A673 (cell line): ENCODE results near the gene ZNF891. TPM values are rescaled to one million over a fixed set of nuclear protein-coding genes. Genes with fewer than 3 reads are reported as not detected.

ENCODE experiments used
- Bru-seq: library from RNA; stranded (reverse); fragments of 400-500 nt; gene quantifications from one replicate; lab custom pipeline; 2021; lab: Mats Ljungman, UMichigan
- BruChase-seq, 2 experiments: library from RNA; stranded (reverse); fragments of 400-500 nt; gene quantifications; one replicate each; lab custom pipeline; 2021; lab: Mats Ljungman, UMichigan
- BruUV-seq: library from RNA; stranded (reverse); fragments of 400-500 nt; replicated peaks from 2 replicates; lab custom pipeline; 2021; lab: Mats Ljungman, UMichigan
- CTCF ChIA-PET: fragments of 300-600 bp; sonication (Branson Sonifier 250); formaldehyde crosslinking; loops from one replicate; lab custom pipeline; 2022; ENCODE audit warnings: antibody characterized with exemption; lab: Charles Lee
- POLR2A ChIA-PET: fragments of 300-600 bp; sonication (Branson Sonifier 250); formaldehyde crosslinking; loops from one replicate; lab custom pipeline; 2022; ENCODE audit warnings: antibody characterized with exemption; ENCODE audit not compliant: low non-redundant PET; lab: Charles Lee
- DNase-seq: peaks from one replicate; pipeline ENCODE4 v3.0.0-alpha.2; 2015; ENCODE audit warnings: low spot score
- H3K27ac ChIP-seq: fragments of 200-600 bp; sonication (generic); 2 replicates; pipeline ENCODE4 v1.5.1; 2016; ENCODE audit warnings: mixed run types, low read depth, mild to moderate bottlenecking, mixed read lengths, antibody characterized with exemption, low read length; ENCODE audit not compliant: poor library complexity, severe bottlenecking
- H3K27me3 ChIP-seq: fragments of 200-600 bp; sonication (generic); replicated peaks from 2 replicates; pipeline ENCODE4 v1.6.1; 2017; ENCODE audit warnings: mixed run types, low read depth, mild to moderate bottlenecking, mixed read lengths, antibody characterized with exemption, low read length; ENCODE audit not compliant: insufficient read depth, poor library complexity
- H3K36me3 ChIP-seq: fragments of 200-600 bp; sonication (generic); 2 replicates; pipeline ENCODE4 v1.6.1; 2016; ENCODE audit warnings: mixed run types, mild to moderate bottlenecking, mixed read lengths, antibody characterized with exemption, low read length; ENCODE audit not compliant: insufficient read depth, poor library complexity, severe bottlenecking
- H3K4me1 ChIP-seq: fragments of 200-600 bp; sonication (generic); 2 replicates; pipeline ENCODE4 v1.6.1; 2017; ENCODE audit warnings: mixed run types, mild to moderate bottlenecking, mixed read lengths, antibody characterized with exemption, low read length; ENCODE audit not compliant: insufficient read depth, poor library complexity, severe bottlenecking
- H3K4me3 ChIP-seq: fragments of 200-600 bp; sonication (generic); 2 replicates; pipeline ENCODE4 v1.5.1; 2016; ENCODE audit warnings: low read depth, mixed run types, mild to moderate bottlenecking, mixed read lengths, low read length; ENCODE audit not compliant: poor library complexity, severe bottlenecking
- H3K9me3 ChIP-seq: fragments of 200-600 bp; sonication (generic); 2 replicates; pipeline ENCODE4 v1.6.1; 2016; ENCODE audit warnings: mixed run types, low read depth, mild to moderate bottlenecking, mixed read lengths, antibody characterized with exemption, low read length; ENCODE audit not compliant: poor library complexity, severe bottlenecking
- CTCF ChIP-seq: fragments of 300-800, 200-600 bp; sonication (generic); conservative IDR thresholded peaks from 2 replicates; pipeline ENCODE4 v1.5.1; 2017; ENCODE audit warnings: low read depth, mild to moderate bottlenecking, antibody characterized with exemption, low read length, moderate library complexity, mixed read lengths
- EZH2 ChIP-seq: fragments of 200-600 bp; sonication (generic); IDR thresholded peaks from 2 replicates; pipeline ENCODE4 v1.6.1; 2017; ENCODE audit warnings: borderline replicate concordance, low read depth, mild to moderate bottlenecking, mixed read lengths, antibody characterized with exemption, low read length; ENCODE audit not compliant: poor library complexity, severe bottlenecking
- intact Hi-C: fragments of 100-400 bp; cut with micrococcal nuclease; formaldehyde crosslinking; loops from one replicate; pipeline ENCODE4 v1.10.0; 2022; ENCODE audit not compliant: unreplicated experiment
- long read RNA-seq: library from polyadenylated mRNA; stranded (forward); transcript quantifications from one replicate; pipeline ENCODE4 v2.0.0, GENCODE V29; 2022
- total RNA-seq: library from RNA; stranded (reverse); gene quantifications from 2 replicates; pipeline ENCODE4 v1.2.3, GENCODE V29; 2021

Gene ZNF891
- 2.9 TPM in 2 replicates for total RNA-seq
- percentile 76 among the genes with signal in this experiment for Bru-seq, nascent RNA
- BruChase-seq, experiment 1, labeled RNA remaining after a 2-hour chase, result percentile 86 among the genes with signal in this experiment
- BruChase-seq, experiment 2, labeled RNA remaining after a 6-hour chase, result percentile 81 among the genes with signal in this experiment
- long read RNA-seq, full-length matches to known transcripts, result 4 of 6 reads
- long read RNA-seq, partial matches to known transcripts, result 0 of 6 reads
- long read RNA-seq, other reads (novel, unspliced or antisense), result 2 of 6 reads

DNA sequence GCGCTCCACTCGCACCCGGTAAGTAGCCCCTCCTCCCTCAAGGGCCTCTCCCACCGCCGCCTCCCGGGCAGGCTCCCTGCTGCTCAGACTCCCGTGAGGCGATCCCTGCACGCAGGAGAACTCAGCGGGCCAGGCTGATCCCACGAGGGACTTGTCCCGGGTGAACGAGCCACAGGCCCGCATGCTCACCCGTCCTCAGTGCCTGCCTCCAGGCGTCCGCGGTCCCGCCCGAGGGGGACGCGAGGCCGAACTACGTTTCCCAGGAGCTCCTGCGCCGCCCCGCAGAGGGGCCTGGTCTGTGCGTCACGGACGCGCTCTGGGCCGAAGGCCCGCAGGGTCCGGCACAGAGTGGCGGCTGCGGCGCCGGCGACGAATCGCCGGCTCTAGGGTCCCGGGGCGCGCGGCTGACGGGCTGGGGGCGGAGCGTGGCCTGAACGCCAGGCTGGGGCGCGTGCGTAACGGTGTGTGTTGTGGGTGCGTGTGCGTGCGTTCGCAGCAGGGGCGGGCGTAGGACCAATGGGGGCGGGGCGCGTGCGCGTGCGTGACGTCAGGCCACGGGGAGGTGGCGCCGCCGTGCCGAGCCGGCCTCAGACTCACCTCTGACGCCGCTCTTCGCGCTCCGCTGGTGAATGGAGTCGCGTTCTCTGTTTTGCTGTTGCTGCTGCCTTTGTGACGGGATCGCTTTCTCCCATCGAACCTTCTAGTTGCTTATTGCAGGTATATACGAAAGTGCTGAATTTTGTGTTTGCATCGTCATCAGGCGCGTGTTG is at the start of gene ZNF891, which contains the start of gene ZNF10:
Gene ZNF891, minus strand, starts transcription at position 237 of the 770 bp plus-strand sequence. CDS start 8,356 bp downstream, outside the sequence.
Gene ZNF10, plus strand, starts transcription at position 590 of the 770 bp plus-strand sequence. CDS start 13,866 bp downstream, outside the sequence.
- TF ChIP-seq EZH2, result no peak
- no peak for TF ChIP-seq CTCF
- DNase-seq, result peak; percentile 95
- intact Hi-C loops, result loop anchor here (2.0 kb wide), 1 partner anchor 49 kb away; the partner anchor contains the start of gene ZNF140
- peak within 1 kb of the TSS; percentile 91 for H3K27ac ChIP-seq
- BruUV-seq, result no TSS peak
- peak within 1 kb of the TSS; percentile 73 for H3K4me3 ChIP-seq
- H3K36me3 ChIP-seq, result peaks cover 24% of the 10 kb centered on the region
- H3K4me1 ChIP-seq, result no peaks in the 10 kb centered on the region
- H3K9me3 ChIP-seq, result peaks cover 68% of the 10 kb centered on the region
- H3K27me3 ChIP-seq, result no peaks in the 10 kb centered on the region
- POLR2A ChIA-PET, result interaction anchor here (0.6 kb wide), 1 partner anchor 51 kb away, joined by 4 read pairs; the partner anchor contains the start of gene ZNF268
- CTCF ChIA-PET, result no interaction called here

DNA sequence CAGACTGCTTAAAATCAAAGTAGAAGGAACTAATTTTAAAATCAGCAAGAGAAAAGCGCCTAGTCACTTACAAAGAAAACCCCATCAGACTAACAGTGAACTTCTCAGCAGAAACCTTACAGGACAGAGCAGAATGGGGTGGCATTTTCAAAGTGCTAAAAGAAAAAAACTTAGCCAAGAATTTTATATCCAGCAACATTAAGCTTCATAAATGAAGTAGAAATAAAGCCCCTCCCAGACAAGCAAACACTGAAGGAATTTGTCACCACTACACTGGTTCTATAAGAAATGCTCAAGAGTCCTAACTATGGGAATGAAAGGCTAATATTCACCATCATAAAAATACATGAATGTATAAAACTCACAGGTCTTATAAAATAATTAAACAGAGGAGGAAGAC is 44.8 kb upstream of the ZNF891 start:
- no peaks in the 10 kb centered on the region for H3K36me3 ChIP-seq
- no peaks in the 10 kb centered on the region for H3K27me3 ChIP-seq
- no peaks in the 10 kb centered on the region for H3K4me1 ChIP-seq
- H3K9me3 ChIP-seq, result peaks cover 61% of the 10 kb centered on the region
- no peak for DNase-seq
- no TSS peak for BruUV-seq
- no peak overlapping the region for H3K4me3 ChIP-seq
- POLR2A ChIA-PET, result no interaction called here
- H3K27ac ChIP-seq, result no peak overlapping the region
- CTCF ChIA-PET, result no interaction called here
- no peak for TF ChIP-seq CTCF
- no peak for TF ChIP-seq EZH2
- intact Hi-C loops, result no loop called here

- Histone ChIP-seq H3K9me3 (peaks cover 55% of the 10 kb centered on the region), H3K27ac (no peak overlapping the region), H3K4me3 (no peak overlapping the region), H3K36me3 (no peaks in the 10 kb centered on the region), H3K4me1 (no peaks in the 10 kb centered on the region), H3K27me3 (no peaks in the 10 kb centered on the region)
- CTCF ChIA-PET, result no interaction called here
- BruUV-seq, result no TSS peak
- TF ChIP-seq CTCF (no peak), EZH2 (no peak)
- DNase-seq, result no peak
- intact Hi-C loops, result no loop called here
- POLR2A ChIA-PET, result no interaction called here
Measured at GRCh38 chr12:133172491-133172890, 42.4 kb upstream of the ZNF891 start.
